GM21619 (cell line): ENCODE results near the gene RALY.

Source experiments
- ATAC-seq: cut with Tn5 transposase; IDR thresholded peaks from one replicate; pipeline ENCODE4 v1.9.1; 2021; ENCODE audit not compliant: unreplicated experiment

RALY gene

GRCh38 chr20:33985830-33986229 lies 7.9 kb upstream of the RALY start:
- no peak for ATAC-seq

- ATAC-seq = no peak
Observed at GRCh38 chr20:33986560-33987216, 7.0 kb upstream of the RALY start.

- no peak for ATAC-seq
Observed at GRCh38 chr20:33990075-33990474, 3.6 kb upstream of the RALY start.

GRCh38 chr20:33991502-33991901 lies 2.2 kb upstream of the RALY start:
- no peak for ATAC-seq

- ATAC-seq = no peak
Observed at GRCh38 chr20:33992145-33992922, 1.4 kb upstream of the RALY start.

- peak; percentile 67 for ATAC-seq
Observed at GRCh38 chr20:33992923-33993575, 662 bp upstream of the RALY start.

- ATAC-seq = peak; percentile 31
Observed at GRCh38 chr20:33994222-33994913, 657 bp downstream of the RALY start.

- ATAC-seq = no peak
Observed at GRCh38 chr20:33995053-33995831, 1.5 kb downstream of the RALY start.

- no peak for ATAC-seq
Observed at GRCh38 chr20:33999025-33999649, 5.4 kb downstream of the RALY start.

- ATAC-seq = no peak
Observed at GRCh38 chr20:34001378-34001777, 7.7 kb downstream of the RALY start.

- no peak for ATAC-seq
Observed at GRCh38 chr20:34004227-34004626, 10.5 kb downstream of the RALY start.

GRCh38 chr20:34004790-34005457 lies 11.2 kb downstream of the RALY start:
- no peak for ATAC-seq

GRCh38 chr20:34006619-34007018 lies 12.9 kb downstream of the RALY start:
- ATAC-seq = no peak

GRCh38 chr20:34008477-34008876 lies 14.8 kb downstream of the RALY start:
- ATAC-seq = no peak

GRCh38 chr20:34010405-34010931 lies 16.8 kb downstream of the RALY start:
- ATAC-seq = no peak

GRCh38 chr20:34011275-34011674 lies 17.6 kb downstream of the RALY start:
- no peak for ATAC-seq

GRCh38 chr20:34012330-34012729 lies 18.6 kb downstream of the RALY start:
- ATAC-seq = no peak

GRCh38 chr20:34012735-34013134 lies 19.0 kb downstream of the RALY start:
- ATAC-seq = no peak

- no peak for ATAC-seq
Observed at GRCh38 chr20:34013554-34013953, 19.8 kb downstream of the RALY start.
